GM06990 (cell line): ENCODE results near the gene ATP1A4.

Source experiments
- DNase-seq: peaks from one replicate; pipeline ENCODE4 v3.0.0-alpha.2; 2011; ENCODE audit not compliant: insufficient read length; ENCODE audit errors: extremely low read depth
- H3K27me3 ChIP-seq: replicated peaks from 2 replicates; pipeline ENCODE4 v1.6.0; 2011; ENCODE audit warnings: low read length; ENCODE audit not compliant: control insufficient read depth, insufficient read depth
- H3K36me3 ChIP-seq: 2 replicates; pipeline ENCODE4 v1.5.1; 2011; ENCODE audit warnings: low read length; ENCODE audit not compliant: control insufficient read depth, insufficient read depth
- H3K4me3 ChIP-seq: replicated peaks from 2 replicates; pipeline ENCODE4 v1.5.1; 2011; ENCODE audit warnings: low read depth, mild to moderate bottlenecking, control low read depth, low read length
- CTCF ChIP-seq: IDR thresholded peaks from 2 replicates; pipeline ENCODE4 v1.5.1; 2011; ENCODE audit warnings: low read length, control low read depth, mild to moderate bottlenecking, inconsistent platforms; ENCODE audit not compliant: insufficient read depth, poor library complexity, severe bottlenecking

Gene ATP1A4

GRCh38 chr1:160205242-160206035 lies 54.0 kb downstream of the ATP1A4 start, which contains the start of gene PEA15:
PEA15 (plus strand) TSS chr1:160205384; CDS start chr1:160211545, 6,161 bp downstream.
- no peaks in the 10 kb centered on the region for H3K27me3 ChIP-seq
- peak; percentile 68 for DNase-seq
- no peak for TF ChIP-seq CTCF
- H3K36me3 ChIP-seq: peaks cover 21% of the 10 kb centered on the region
- peak within 1 kb of the TSS; percentile 99 for H3K4me3 ChIP-seq

- peak; percentile 51 for DNase-seq
- Histone ChIP-seq H3K36me3 (peaks cover 24% of the 10 kb centered on the region), H3K4me3 (peak overlapping the region; percentile 99), H3K27me3 (no peaks in the 10 kb centered on the region)
- no peak for TF ChIP-seq CTCF
These were observed 54.6 kb downstream of the ATP1A4 start for GRCh38 chr1:160206036-160206389.

GRCh38 chr1:160206421-160207117 lies 55.2 kb downstream of the ATP1A4 start:
- Histone ChIP-seq H3K4me3 (peak overlapping the region; percentile 99), H3K36me3 (peaks cover 28% of the 10 kb centered on the region), H3K27me3 (no peaks in the 10 kb centered on the region)
- DNase-seq: no peak
- TF ChIP-seq CTCF: no peak

GRCh38 chr1:160207118-160207650 lies 55.8 kb downstream of the ATP1A4 start:
- Histone ChIP-seq H3K36me3 (peaks cover 30% of the 10 kb centered on the region), H3K4me3 (peak overlapping the region; percentile 99), H3K27me3 (no peaks in the 10 kb centered on the region)
- no peak for TF ChIP-seq CTCF
- no peak for DNase-seq

- H3K36me3 ChIP-seq: peaks cover 37% of the 10 kb centered on the region
- no peak overlapping the region for H3K4me3 ChIP-seq
- DNase-seq: no peak
- H3K27me3 ChIP-seq: no peaks in the 10 kb centered on the region
- TF ChIP-seq CTCF: no peak
These were observed 56.6 kb downstream of the ATP1A4 start for GRCh38 chr1:160207771-160208556.
